SK-N-SH (cell line): ENCODE results near the gene RRP8. TPM values are rescaled to one million over a fixed set of nuclear protein-coding genes. Genes with fewer than 3 reads are reported as not detected.

Experiments
- CTCF ChIA-PET: fragments of 300-600, 350-600 bp; formaldehyde crosslinking; extraction: SDS; loops from one replicate; lab custom pipeline; 2021; lab: Yijun Ruan, JAX
- POLR2A ChIA-PET: fragments of 350-600 bp; sonication (Branson Sonifier 250); formaldehyde crosslinking; extraction: SDS; loops from one replicate; lab custom pipeline; 2020; ENCODE audit warnings: antibody characterized with exemption, inconsistent platforms; lab: Yijun Ruan, JAX
- DNase-seq: peaks from one replicate; pipeline ENCODE4 v3.0.0; 2012
- H2AFZ ChIP-seq: fragments of 200-600 bp; sonication (generic); 2 replicates; pipeline ENCODE4 v1.8.1; 2016; ENCODE audit warnings: antibody characterized with exemption, mild to moderate bottlenecking, low read depth
- H3F3A ChIP-seq: fragments of 200-600 bp; sonication (generic); replicated peaks from 2 replicates; pipeline ENCODE3; 2016; ENCODE audit warnings: antibody characterized with exemption, mild to moderate bottlenecking; ENCODE audit not compliant: insufficient read depth
- H3K27ac ChIP-seq, 2 experiments: fragments of 200-500 bp in 1 of 2; fragments of 200-600 bp in 1 of 2; sonication (Bioruptor generic) in 1 of 2; sonication (generic), shearing (Covaris generic) in 1 of 2; 2 replicates each; pipeline versions ENCODE4 v1.5.1 to v1.6.1; 2014 to 2016; ENCODE audit warnings: low read depth in 2 of 2, inconsistent platforms in 1 of 2, low read length in 1 of 2, mild to moderate bottlenecking in 1 of 2, mixed read lengths in 1 of 2
- H3K27me3 ChIP-seq: fragments of 200-600 bp; sonication (generic), shearing (Covaris generic); 2 replicates; pipeline ENCODE4 v1.6.1; 2016; ENCODE audit warnings: mixed run types; ENCODE audit not compliant: insufficient read depth
- H3K36me3 ChIP-seq, 2 experiments: fragments of 200-500 bp in 1 of 2; fragments of 200-600 bp in 1 of 2; sonication (Bioruptor generic) in 1 of 2; sonication (generic) in 1 of 2; replicated peaks in 1 of 2; 2 replicates each; pipeline versions ENCODE3 to v1.5.1; 2014 to 2016; ENCODE audit warnings: low read length in 1 of 2, mild to moderate bottlenecking in 1 of 2; ENCODE audit not compliant: insufficient read depth in 2 of 2, control insufficient read depth in 1 of 2
- H3K4me1 ChIP-seq, 2 experiments: fragments of 200-500 bp in 1 of 2; fragments of 200-600 bp in 1 of 2; sonication (Bioruptor generic) in 1 of 2; sonication (generic), shearing (Covaris generic) in 1 of 2; 2 replicates each; pipeline versions ENCODE4 v1.5.1 to v1.6.1; 2014 to 2016; ENCODE audit warnings: low read depth in 1 of 2, low read length in 1 of 2, mixed run types in 1 of 2; ENCODE audit not compliant: insufficient read depth in 2 of 2, control insufficient read depth in 1 of 2
- H3K4me2 ChIP-seq: fragments of 200-600 bp; sonication (generic), shearing (Covaris generic); 2 replicates; pipeline ENCODE4 v1.6.1; 2017; ENCODE audit warnings: mixed run types
- H3K4me3 ChIP-seq, 2 experiments: fragments of 200-500 bp in 1 of 2; fragments of 200-600 bp in 1 of 2; sonication (Bioruptor generic) in 1 of 2; sonication (generic), shearing (Covaris generic) in 1 of 2; 2 replicates each; pipeline versions ENCODE4 v1.5.1 to v1.8.1; 2014 to 2016; ENCODE audit warnings: low read depth in 2 of 2, inconsistent platforms in 1 of 2, low read length in 1 of 2, mild to moderate bottlenecking in 1 of 2, mixed read lengths in 1 of 2, moderate library complexity in 1 of 2
- H3K79me2 ChIP-seq: fragments of 200-600 bp; sonication (generic); 2 replicates; pipeline ENCODE4 v1.8.1; 2017; ENCODE audit warnings: mild to moderate bottlenecking; ENCODE audit not compliant: insufficient read depth
- H3K9ac ChIP-seq: fragments of 200-600 bp; sonication (generic); 2 replicates; pipeline ENCODE4 v1.6.1; 2017; ENCODE audit warnings: mixed run types
- H3K9me2 ChIP-seq: fragments of 200-600 bp; sonication (generic); 2 replicates; pipeline ENCODE4 v1.6.1; 2017; ENCODE audit warnings: mixed run types
- H3K9me3 ChIP-seq: fragments of 200-600 bp; sonication (generic); 2 replicates; pipeline ENCODE4 v1.6.1; 2017; ENCODE audit warnings: mixed run types, mild to moderate bottlenecking, moderate library complexity
- H4K20me1 ChIP-seq: fragments of 200-600 bp; sonication (generic); 2 replicates; pipeline ENCODE4 v1.6.1; 2017; ENCODE audit warnings: mild to moderate bottlenecking, mixed run types; ENCODE audit not compliant: insufficient read depth
- CHD2 ChIP-seq: fragments of 150-350 bp; IDR thresholded peaks from 2 replicates; pipeline ENCODE4 v1.6.1; 2018; ENCODE audit warnings: low read length; ENCODE audit not compliant: partially characterized antibody
- FOSL2 ChIP-seq: IDR thresholded peaks from 2 replicates; pipeline ENCODE4 v1.4.0; 2012; ENCODE audit warnings: low read depth, mild to moderate bottlenecking, moderate library complexity, borderline replicate concordance
- FOXM1 ChIP-seq: IDR thresholded peaks from 2 replicates; pipeline ENCODE4 v1.4.0; 2012; ENCODE audit warnings: low read depth, mild to moderate bottlenecking
- GABPA ChIP-seq: IDR thresholded peaks from 2 replicates; pipeline ENCODE4 v1.4.0; 2012; ENCODE audit warnings: low read depth, mild to moderate bottlenecking
- JUND ChIP-seq: IDR thresholded peaks from 2 replicates; pipeline ENCODE4 v1.4.0; 2012
- MEF2A ChIP-seq: IDR thresholded peaks from 2 replicates; pipeline ENCODE4 v1.4.0; 2012; ENCODE audit warnings: low read depth, borderline replicate concordance
- MXI1 ChIP-seq: IDR thresholded peaks from 2 replicates; pipeline ENCODE4 v1.6.1; 2012; ENCODE audit warnings: mild to moderate bottlenecking, low read depth, low read length, improper control_type of control experiment
- POLR2AphosphoS5 ChIP-seq: IDR thresholded peaks from 2 replicates; pipeline ENCODE4 v1.6.1; 2012; ENCODE audit warnings: low read depth, low read length
- RAD21 ChIP-seq: IDR thresholded peaks from 2 replicates; pipeline ENCODE4 v1.6.1; 2012; ENCODE audit warnings: mild to moderate bottlenecking, low read length
- RFX5 ChIP-seq: IDR thresholded peaks from 2 replicates; pipeline ENCODE4 v1.6.1; 2012; ENCODE audit warnings: mild to moderate bottlenecking, improper control_type of control experiment, low read length
- SMC3 ChIP-seq: IDR thresholded peaks from 2 replicates; pipeline ENCODE4 v1.6.1; 2012; ENCODE audit warnings: low read depth, low read length, improper control_type of control experiment
- TCF12 ChIP-seq: IDR thresholded peaks from 2 replicates; pipeline ENCODE4 v1.4.0; 2012
- TEAD4 ChIP-seq: IDR thresholded peaks from 2 replicates; pipeline ENCODE4 v1.4.0; 2012; ENCODE audit warnings: mild to moderate bottlenecking, borderline replicate concordance; ENCODE audit not compliant: insufficient read depth
- YY1 ChIP-seq: IDR thresholded peaks from 2 replicates; pipeline ENCODE4 v1.4.0; 2012; ENCODE audit warnings: low read depth, mild to moderate bottlenecking
- WGBS: methylation state at CpG from one replicate; pipeline ENCODE4 v1.1.6; 2017; ENCODE audit warnings: low lambda C conversion rate; 5-methylcytosine and 5-hydroxymethylcytosine counted together
- polyA plus RNA-seq, 3 experiments: library from polyadenylated mRNA; depleted of rRNA; stranded (reverse); fragments of >200 nt; gene quantifications; 2 replicates each; pipeline ENCODE4 v1.2.3, GENCODE V29; 2012
- TF ChIP-seq, protein P1 (sequence below): IDR thresholded peaks from 2 replicates; pipeline ENCODE4 v1.6.1; 2012; ENCODE audit warnings: mild to moderate bottlenecking, low read depth, low read length, moderate library complexity
- TF ChIP-seq, protein P2 (sequence below): IDR thresholded peaks from 2 replicates; pipeline ENCODE4 v1.4.0; 2012; ENCODE audit warnings: low read depth, borderline replicate concordance

Gene RRP8
- polyA plus RNA-seq, 1 of the 3 experiments (the other 2 are of a cell fraction) = 7.8 TPM

DNA sequence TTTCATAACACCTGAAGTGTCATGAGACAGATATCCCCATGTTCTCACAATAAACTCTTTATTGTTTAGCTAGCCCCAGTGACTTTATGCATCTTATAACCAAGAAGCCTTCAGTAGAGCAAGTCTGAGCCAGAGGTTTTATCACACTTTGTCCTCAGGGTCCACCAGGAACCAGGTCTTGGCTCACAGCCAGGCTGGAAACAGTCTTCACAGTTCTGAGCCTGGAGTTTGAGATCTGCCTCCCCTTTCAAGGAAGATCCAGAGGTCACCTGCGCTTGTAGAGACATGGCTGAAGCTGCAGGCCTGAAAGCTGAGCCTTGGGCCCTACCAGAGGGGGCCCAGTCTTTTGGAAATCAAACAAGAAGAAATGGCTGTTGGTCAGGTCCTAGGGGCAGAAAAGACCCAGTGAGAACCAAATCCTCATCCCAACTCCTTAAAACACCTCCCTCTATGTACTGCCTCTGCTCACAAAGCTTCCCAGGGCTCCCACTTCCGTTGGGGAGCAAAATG, 3.5 kb downstream of the RRP8 start:
- no peak overlapping the region for H2AFZ ChIP-seq
- TF ChIP-seq JUND (no peak), MXI1 (no peak), CHD2 (no peak), SMC3 (no peak), FOSL2 (no peak), RFX5 (no peak), TCF12 (no peak), FOXM1 (no peak), TEAD4 (no peak), MEF2A (no peak), GABPA (no peak), YY1 (no peak), RAD21 (no peak), POLR2AphosphoS5 (no peak)
- TF ChIP-seq, protein P1, sequence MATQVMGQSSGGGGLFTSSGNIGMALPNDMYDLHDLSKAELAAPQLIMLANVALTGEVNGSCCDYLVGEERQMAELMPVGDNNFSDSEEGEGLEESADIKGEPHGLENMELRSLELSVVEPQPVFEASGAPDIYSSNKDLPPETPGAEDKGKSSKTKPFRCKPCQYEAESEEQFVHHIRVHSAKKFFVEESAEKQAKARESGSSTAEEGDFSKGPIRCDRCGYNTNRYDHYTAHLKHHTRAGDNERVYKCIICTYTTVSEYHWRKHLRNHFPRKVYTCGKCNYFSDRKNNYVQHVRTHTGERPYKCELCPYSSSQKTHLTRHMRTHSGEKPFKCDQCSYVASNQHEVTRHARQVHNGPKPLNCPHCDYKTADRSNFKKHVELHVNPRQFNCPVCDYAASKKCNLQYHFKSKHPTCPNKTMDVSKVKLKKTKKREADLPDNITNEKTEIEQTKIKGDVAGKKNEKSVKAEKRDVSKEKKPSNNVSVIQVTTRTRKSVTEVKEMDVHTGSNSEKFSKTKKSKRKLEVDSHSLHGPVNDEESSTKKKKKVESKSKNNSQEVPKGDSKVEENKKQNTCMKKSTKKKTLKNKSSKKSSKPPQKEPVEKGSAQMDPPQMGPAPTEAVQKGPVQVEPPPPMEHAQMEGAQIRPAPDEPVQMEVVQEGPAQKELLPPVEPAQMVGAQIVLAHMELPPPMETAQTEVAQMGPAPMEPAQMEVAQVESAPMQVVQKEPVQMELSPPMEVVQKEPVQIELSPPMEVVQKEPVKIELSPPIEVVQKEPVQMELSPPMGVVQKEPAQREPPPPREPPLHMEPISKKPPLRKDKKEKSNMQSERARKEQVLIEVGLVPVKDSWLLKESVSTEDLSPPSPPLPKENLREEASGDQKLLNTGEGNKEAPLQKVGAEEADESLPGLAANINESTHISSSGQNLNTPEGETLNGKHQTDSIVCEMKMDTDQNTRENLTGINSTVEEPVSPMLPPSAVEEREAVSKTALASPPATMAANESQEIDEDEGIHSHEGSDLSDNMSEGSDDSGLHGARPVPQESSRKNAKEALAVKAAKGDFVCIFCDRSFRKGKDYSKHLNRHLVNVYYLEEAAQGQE = no peak
- TF ChIP-seq, protein P2, sequence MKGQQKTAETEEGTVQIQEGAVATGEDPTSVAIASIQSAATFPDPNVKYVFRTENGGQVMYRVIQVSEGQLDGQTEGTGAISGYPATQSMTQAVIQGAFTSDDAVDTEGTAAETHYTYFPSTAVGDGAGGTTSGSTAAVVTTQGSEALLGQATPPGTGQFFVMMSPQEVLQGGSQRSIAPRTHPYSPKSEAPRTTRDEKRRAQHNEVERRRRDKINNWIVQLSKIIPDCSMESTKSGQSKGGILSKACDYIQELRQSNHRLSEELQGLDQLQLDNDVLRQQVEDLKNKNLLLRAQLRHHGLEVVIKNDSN = no peak
- H3F3A ChIP-seq = peaks cover 8% of the 10 kb centered on the region
- peaks cover 17 to 62% of the 10 kb centered on the region in 2 experiments for H3K36me3 ChIP-seq
- H4K20me1 ChIP-seq = no peaks in the 10 kb centered on the region
- H3K79me2 ChIP-seq = peaks cover 68% of the 10 kb centered on the region
- no peaks in the 10 kb centered on the region for H3K9me3 ChIP-seq
- no peak overlapping the region for H3K27ac ChIP-seq
- H3K4me2 ChIP-seq = no peak overlapping the region
- DNase-seq = no peak
- H3K9ac ChIP-seq = no peak overlapping the region
- no peak overlapping the region for H3K4me3 ChIP-seq
- CTCF ChIA-PET = interaction anchor here (1.0 to 1.7 kb wide), 5 partner anchors 13 to 220 kb away, joined by 3 to 7 read pairs (median 5); partner anchors contain the start of gene MRPL17
- POLR2A ChIA-PET = no interaction called here
- no peaks in the 10 kb centered on the region for H3K27me3 ChIP-seq
- H3K9me2 ChIP-seq = no peaks in the 10 kb centered on the region
- WGBS = 71% methylated on average over 2 of the region's 2 CpGs
- H3K4me1 ChIP-seq = peaks cover 0 to 15% of the 10 kb centered on the region in 2 experiments; a peak in 2 of 4 replicates
